ENCODE measurements around the gene SNX5. TPM values are rescaled to one million over a fixed set of nuclear protein-coding genes. Genes with fewer than 3 reads are reported as not detected.

The SNX5 gene
- total and polyA plus RNA-seq, 2 of the 13 experiments (the other 11 are each of a cell fraction or from before 2014, with no cell fraction given), result 664 to 1,040 TPM

- no peak for TF ChIP-seq ZNF318 (CRISPR knock-in tag; IDR thresholded peaks at IDR 0.05)
- TF ChIP-seq MNT (IDR thresholded peaks at IDR 0.05), result no peak
- TF ChIP-seq ZNF563 (CRISPR knock-in tag; IDR thresholded peaks at IDR 0.05), result no peak
- TF ChIP-seq PHF21A (CRISPR knock-in tag; IDR thresholded peaks at IDR 0.05), result no peak
- TF ChIP-seq E2F2 (CRISPR knock-in tag; IDR thresholded peaks at IDR 0.05; ENCODE audit: borderline replicate concordance), result no peak
- no peak for TF ChIP-seq ZNF44 (CRISPR knock-in tag; IDR thresholded peaks at IDR 0.05)
- TF ChIP-seq ZNF737 (CRISPR knock-in tag; IDR thresholded peaks at IDR 0.05; ENCODE audit: borderline replicate concordance), result no peak
- TF ChIP-seq ZNF24 (IDR thresholded peaks at IDR 0.05), result no peak
- no peak for TF ChIP-seq ATF7 (IDR thresholded peaks at IDR 0.05)
- no peak for TF ChIP-seq ATF7 (CRISPR knock-in tag; IDR thresholded peaks at IDR 0.05)
- no peak for TF ChIP-seq ZNF724P (CRISPR knock-in tag; IDR thresholded peaks at IDR 0.05; ENCODE audit: borderline replicate concordance)
- TF ChIP-seq GPN1 (CRISPR knock-in tag; IDR thresholded peaks at IDR 0.05; ENCODE audit: borderline replicate concordance), result no peak
- no peak for TF ChIP-seq DMTF1 (CRISPR knock-in tag; IDR thresholded peaks at IDR 0.05)
- TF ChIP-seq ASH2L (IDR thresholded peaks at IDR 0.05; ENCODE audit: insufficient read length, low read depth, low read length), result no peak
- TF ChIP-seq ZNF619 (CRISPR knock-in tag; IDR thresholded peaks at IDR 0.05), result no peak
Observed at GRCh38 chr20:17969884-17970409, 1.4 kb upstream of the SNX5 start (continued).
